Kidney glomerular epithelial cell (primary cell): ENCODE results near the gene NLRP6.
"Not testable (repeated sequence)": the region's sequence is repeated elsewhere in the genome, so short reads cannot be mapped to it uniquely, and the experiment has no call there.

Source experiments
- DNase-seq: peaks from one replicate; lab custom pipeline; 2025; lab: John Stamatoyannopoulos, UW

NLRP6 gene

GRCh38 chr11:308740-309665 is 30.8 kb downstream of the NLRP6 start:
- not testable (repeated sequence) for DNase-seq

DNA sequence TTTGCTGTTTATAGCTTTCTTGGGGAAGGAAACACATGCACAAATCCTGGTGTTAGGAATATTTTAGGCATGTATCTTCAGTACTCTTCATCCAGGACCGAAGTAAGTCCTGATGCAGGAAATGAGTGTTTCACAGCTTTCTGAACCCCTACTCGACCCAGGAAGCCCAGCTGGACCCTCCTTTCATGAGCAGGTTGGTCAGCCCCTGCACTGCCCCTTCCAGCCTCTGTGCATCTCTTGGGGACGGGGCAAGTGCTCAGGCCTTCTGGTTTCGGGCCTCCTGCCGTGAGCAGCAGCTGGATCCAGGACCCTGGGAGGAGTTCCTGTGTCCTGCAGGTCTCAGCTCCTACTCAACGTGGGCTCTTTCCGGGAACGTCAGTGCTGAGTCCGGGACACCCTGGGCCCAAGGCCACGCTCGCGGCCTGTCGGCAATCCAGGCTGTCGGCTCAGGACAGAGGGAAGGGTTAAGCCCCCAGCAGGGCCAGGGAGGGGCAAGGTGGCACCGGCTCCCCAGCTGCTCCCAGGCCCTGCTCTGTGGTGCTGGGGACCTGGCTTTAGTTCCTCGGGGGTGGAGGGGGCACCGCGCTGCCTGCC is 31.9 kb downstream of the NLRP6 start:
- not testable (repeated sequence) for DNase-seq

DNA sequence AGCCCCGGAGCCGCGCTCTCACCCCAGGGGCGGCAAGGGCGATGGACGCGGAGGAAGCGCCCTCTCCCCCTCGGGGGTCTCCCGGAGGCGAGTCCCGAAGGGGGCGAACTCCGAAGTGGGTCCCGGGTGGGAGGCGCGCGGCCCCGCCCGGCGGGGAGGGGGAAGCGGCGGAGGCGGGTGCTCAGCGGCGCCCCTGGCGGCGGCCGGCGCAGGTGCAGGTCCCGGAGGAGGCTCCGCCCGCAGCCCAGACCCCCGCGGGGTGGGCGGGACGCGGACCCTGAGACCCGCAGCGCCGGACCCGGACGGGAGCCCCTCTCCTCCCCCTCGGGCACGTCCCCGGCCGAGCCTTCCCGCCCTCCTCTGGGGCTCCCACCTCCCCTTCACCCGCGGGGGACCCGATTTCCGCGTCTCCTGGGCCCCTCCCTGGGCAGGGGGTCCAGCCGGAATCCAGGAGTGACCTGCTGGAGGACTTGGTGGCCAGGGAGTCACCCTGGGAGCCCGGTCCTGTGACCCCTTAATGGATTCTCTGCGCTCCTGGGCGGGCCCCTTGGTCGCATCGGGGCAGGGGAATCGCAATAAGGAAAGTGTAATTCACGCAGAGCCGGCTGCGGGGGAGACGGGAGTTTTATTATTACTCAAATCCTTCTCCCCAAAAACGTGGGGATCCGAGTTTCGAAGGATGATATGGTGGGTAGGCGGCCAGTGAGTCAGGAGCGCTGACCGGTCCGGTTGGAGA is 33.0 kb downstream of the NLRP6 start:
- DNase-seq = not testable (repeated sequence)

GRCh38 chr11:312092-312816 is 34.0 kb downstream of the NLRP6 start:
- no peak for DNase-seq

- DNase-seq = no peak
Measured at GRCh38 chr11:313304-313786, 35.1 kb downstream of the NLRP6 start.

GRCh38 chr11:313787-314553 is 35.8 kb downstream of the NLRP6 start, which contains the start of gene IFITM1:
TSS of gene IFITM1 (plus strand) at chr11:314040. CDS start at chr11:314171, 131 bp downstream.
- DNase-seq = peak; percentile 63

DNA sequence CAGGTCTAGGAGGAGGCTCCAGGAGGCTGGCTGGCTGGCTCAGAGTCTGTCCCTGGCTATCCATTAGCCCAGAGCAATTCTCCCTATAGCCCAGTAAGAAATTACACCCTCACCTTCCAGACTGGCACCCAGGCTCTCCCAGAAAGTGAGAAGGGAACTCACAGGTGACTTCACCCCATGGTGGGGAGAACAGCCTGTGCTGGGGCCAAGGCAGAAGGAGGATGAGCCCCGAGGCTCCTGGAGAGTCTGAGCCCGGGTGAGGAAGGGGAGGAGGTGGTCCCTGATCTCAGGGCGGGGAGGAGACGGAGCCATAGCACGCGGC is 36.3 kb downstream of the NLRP6 start:
- not testable (repeated sequence) for DNase-seq

GRCh38 chr11:315051-315481 is 36.9 kb downstream of the NLRP6 start:
- no peak for DNase-seq

DNA sequence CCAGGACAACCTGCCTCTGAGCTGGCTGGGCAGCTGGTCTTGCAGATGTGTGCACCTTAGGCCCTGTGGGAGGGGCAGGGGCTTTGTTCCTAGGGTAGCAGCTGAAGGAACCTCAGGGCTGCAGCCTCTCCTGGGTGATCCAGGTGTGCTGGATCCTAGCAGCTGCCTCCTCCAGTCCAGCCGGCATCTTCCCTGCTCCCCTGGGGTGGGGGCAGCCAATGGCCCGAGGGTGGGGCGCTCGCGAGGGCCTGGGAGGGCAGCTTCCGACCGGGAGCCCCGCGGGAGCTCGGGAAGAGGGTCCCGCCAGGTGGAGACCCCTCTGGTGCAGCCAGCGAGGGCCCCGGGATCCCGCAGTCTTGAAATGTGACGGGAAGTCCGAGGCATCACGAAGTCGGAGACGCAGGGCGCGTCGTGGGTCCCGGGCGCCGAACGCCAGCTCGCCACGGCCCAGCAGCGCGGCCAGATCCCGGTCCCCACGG is 37.3 kb downstream of the NLRP6 start:
- no peak for DNase-seq

- no peak for DNase-seq
Measured at GRCh38 chr11:316031-316701, 38.0 kb downstream of the NLRP6 start.

- no peak for DNase-seq
Measured at GRCh38 chr11:316891-317301, 38.7 kb downstream of the NLRP6 start.

GRCh38 chr11:317668-318404 is 39.6 kb downstream of the NLRP6 start:
- DNase-seq = not testable (repeated sequence)

DNA sequence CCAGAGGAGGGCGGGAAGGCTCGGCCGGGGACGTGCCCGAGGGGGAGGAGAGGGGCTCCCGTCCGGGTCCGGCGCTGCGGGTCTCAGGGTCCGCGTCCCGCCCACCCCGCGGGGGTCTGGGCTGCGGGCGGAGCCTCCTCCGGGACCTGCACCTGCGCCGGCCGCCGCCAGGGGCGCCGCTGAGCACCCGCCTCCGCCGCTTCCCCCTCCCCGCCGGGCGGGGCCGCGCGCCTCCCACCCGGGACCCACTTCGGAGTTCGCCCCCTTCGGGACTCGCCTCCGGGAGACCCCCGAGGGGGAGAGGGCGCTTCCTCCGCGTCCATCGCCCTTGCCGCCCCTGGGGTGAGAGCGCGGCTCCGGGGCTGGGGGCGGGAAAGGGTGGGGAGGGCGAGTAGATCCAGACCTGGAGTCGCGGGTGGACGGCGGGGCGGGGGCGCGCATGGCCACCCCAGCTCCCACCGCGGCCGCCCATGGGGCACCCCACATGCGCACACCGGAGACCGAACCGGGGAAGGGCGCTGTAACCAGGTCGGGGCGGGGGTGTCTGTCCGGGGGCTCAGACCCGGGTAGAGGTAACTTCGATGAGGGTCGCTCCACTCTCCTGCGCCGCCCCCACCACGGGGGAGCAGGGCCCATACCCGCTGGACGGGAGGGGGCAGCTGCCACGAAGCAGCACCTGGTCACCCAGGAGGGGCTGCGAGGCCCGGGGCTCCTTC is 40.4 kb downstream of the NLRP6 start:
- DNase-seq = not testable (repeated sequence)

DNA sequence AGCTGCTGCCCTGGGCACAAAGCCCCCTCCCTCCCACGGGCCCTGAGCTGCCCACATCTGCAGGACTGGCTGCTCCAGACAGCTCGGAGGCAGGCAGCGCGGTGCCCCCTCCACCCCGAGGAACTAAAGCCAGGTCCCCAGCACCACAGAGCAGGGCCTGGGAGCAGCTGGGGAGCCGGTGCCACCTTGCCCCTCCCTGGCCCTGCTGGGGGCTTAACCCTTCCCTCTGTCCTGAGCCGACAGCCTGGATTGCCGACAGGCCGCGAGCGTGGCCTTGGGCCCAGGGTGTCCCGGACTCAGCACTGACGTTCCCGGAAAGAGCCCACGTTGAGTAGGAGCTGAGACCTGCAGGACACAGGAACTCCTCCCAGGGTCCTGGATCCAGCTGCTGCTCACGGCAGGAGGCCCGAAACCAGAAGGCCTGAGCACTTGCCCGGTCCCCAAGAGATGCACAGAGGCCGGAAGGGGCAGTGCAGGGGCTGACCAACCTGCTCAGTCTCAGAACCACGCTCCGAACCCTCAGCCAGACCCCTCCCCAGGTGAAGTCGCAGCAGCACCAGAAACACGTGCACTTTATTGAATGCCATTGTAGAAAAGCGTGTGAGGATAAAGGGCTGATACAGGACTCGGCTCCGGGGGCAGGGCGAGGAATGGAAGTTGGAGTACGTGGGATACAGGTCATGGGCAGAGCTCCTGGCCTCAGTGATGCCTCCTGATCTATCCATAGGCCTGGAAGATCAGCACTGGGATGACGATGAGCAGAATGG is 41.1 kb downstream of the NLRP6 start:
- DNase-seq = not testable (repeated sequence)

DNA sequence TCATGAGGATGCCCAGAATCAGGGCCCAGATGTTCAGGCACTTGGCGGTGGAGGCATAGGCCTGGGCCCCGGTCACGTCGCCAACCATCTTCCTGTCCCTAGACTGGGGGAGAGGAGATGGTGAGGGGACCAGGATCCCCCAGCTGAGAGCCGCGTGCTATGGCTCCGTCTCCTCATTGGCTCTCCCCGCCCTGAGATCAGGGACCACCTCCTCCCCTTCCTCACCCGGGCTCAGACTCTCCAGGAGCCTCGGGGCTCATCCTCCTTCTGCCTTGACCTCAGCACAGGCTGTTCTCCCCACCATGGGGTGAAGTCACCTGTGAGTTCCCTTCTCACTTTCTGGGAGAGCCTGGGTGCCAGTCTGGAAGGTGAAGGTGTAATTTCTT is 41.7 kb downstream of the NLRP6 start:
- not testable (repeated sequence) for DNase-seq

DNA sequence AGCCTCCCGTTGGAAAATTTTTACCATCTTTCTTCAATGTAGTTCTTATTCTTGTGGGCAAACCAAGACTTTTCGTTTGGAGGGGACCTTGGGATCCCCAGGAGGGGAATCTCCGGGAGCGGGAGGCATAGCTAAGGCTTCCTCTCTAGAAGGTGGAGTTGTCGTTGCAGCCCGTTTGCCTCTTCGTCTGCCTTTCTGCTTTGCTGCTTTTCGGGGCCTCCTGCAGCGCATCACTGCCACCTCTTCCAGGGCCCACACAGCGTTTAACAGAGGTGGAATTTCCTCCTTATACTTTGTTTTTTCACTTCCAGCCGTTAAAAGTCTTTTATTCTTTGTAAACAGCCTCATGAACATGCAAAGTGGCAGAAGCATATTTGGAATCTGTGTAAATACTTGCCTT is 45.9 kb downstream of the NLRP6 start:
- DNase-seq = no peak

- not testable (repeated sequence) for DNase-seq
Measured at GRCh38 chr11:324593-325517, 46.6 kb downstream of the NLRP6 start.
